H1 (cell line): Measurements from ENCODE around the gene TAOK1.

Experiments
- CEBPB ChIP-seq: IDR thresholded peaks from 2 replicates; pipeline ENCODE4 v1.6.1; 2012; ENCODE audit warnings: low read depth, low read length
- CTCF ChIP-seq, 3 experiments: IDR thresholded peaks; 1 replicate in 2 of 3; 2 replicates in 1 of 3; pipeline versions ENCODE4 v1.5.1 to v1.6.1; 2011; ENCODE audit warnings: low read length in 3 of 3, mild to moderate bottlenecking in 3 of 3, inconsistent platforms in 2 of 3, low read depth in 1 of 3, moderate library complexity in 1 of 3; ENCODE audit not compliant: insufficient read depth in 1 of 3; ENCODE audit errors: control extremely low read depth in 1 of 3
- EP300 ChIP-seq, 2 experiments: IDR thresholded peaks; 1 replicate in 1 of 2; 2 replicates in 1 of 2; pipeline ENCODE4 v1.6.1; 2011 to 2012; ENCODE audit warnings: low read depth in 2 of 2, low read length in 2 of 2, mild to moderate bottlenecking in 2 of 2, borderline replicate concordance in 1 of 2, inconsistent platforms in 1 of 2, moderate library complexity in 1 of 2
- EZH2 ChIP-seq: fragments of 200-600 bp; sonication (generic); IDR thresholded peaks from 2 replicates; pipeline ENCODE4 v1.7.1; 2012; ENCODE audit warnings: low read depth, mild to moderate bottlenecking, moderate library complexity, low read length, inconsistent platforms; ENCODE audit not compliant: severe bottlenecking
- FOSL1 ChIP-seq: IDR thresholded peaks from 2 replicates; pipeline ENCODE4 v1.6.1; 2011; ENCODE audit warnings: mild to moderate bottlenecking, low read depth, low read length, moderate library complexity; ENCODE audit not compliant: insufficient read depth
- JUND ChIP-seq: IDR thresholded peaks from 2 replicates; pipeline ENCODE4 v1.6.1; 2011; ENCODE audit warnings: mild to moderate bottlenecking, improper control_type of control experiment, low read length

- no peak for TF ChIP-seq CTCF (IDR thresholded peaks at IDR 0.05; ENCODE audit: control extremely low read depth in 1 of 3, insufficient read depth in 1 of 3, low read depth in 1 of 3, low read length in 3 of 3)
- TF ChIP-seq JUND = no peak
- no peak for TF ChIP-seq EP300 (IDR thresholded peaks at IDR 0.05; ENCODE audit: borderline replicate concordance in 1 of 2, low read depth in 2 of 2, low read length in 2 of 2)
- no peak for TF ChIP-seq EZH2
- TF ChIP-seq CEBPB = no peak
- TF ChIP-seq FOSL1 = no peak
Measured at GRCh38 chr17:29524692-29525091, 134.5 kb downstream of the TAOK1 start.
